ENCODE measurements around the gene ZNF837.

GRCh38 chr19:58374200-58374599 is 6.6 kb downstream of the ZNF837 start:
- TF ChIP-seq, protein P1, sequence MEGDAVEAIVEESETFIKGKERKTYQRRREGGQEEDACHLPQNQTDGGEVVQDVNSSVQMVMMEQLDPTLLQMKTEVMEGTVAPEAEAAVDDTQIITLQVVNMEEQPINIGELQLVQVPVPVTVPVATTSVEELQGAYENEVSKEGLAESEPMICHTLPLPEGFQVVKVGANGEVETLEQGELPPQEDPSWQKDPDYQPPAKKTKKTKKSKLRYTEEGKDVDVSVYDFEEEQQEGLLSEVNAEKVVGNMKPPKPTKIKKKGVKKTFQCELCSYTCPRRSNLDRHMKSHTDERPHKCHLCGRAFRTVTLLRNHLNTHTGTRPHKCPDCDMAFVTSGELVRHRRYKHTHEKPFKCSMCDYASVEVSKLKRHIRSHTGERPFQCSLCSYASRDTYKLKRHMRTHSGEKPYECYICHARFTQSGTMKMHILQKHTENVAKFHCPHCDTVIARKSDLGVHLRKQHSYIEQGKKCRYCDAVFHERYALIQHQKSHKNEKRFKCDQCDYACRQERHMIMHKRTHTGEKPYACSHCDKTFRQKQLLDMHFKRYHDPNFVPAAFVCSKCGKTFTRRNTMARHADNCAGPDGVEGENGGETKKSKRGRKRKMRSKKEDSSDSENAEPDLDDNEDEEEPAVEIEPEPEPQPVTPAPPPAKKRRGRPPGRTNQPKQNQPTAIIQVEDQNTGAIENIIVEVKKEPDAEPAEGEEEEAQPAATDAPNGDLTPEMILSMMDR (conservative IDR thresholded peaks at IDR 0.05 in 1 of 2, IDR thresholded peaks at IDR 0.05 in 1 of 2; ENCODE audit: low read depth in 1 of 2, low read length in 2 of 2) = no peak
- no peak for TF ChIP-seq EZH2 (IDR thresholded peaks at IDR 0.05; ENCODE audit: low read length, missing control alignments)
